Astrocyte (in vitro differentiated cells and primary cell): ENCODE measurements around the gene PAFAH1B1. TPM values are rescaled to one million over a fixed set of nuclear protein-coding genes. Genes with fewer than 3 reads are reported as not detected.

Experiments
- DNase-seq: peaks from one replicate; pipeline ENCODE4 v3.0.0-alpha.2; 2010; ENCODE audit warnings: low read depth
- FAIRE-seq: peaks from 2 replicates; lab custom pipeline; 2011; peaks lifted over from hg19 to GRCh38; lab: Jason Lieb, UNC
- H2AFZ ChIP-seq: 2 replicates; pipeline ENCODE4 v1.6.0; 2012; ENCODE audit warnings: low read depth, low read length, inconsistent platforms
- H3K27ac ChIP-seq: 2 replicates; pipeline ENCODE4 v1.5.1; 2011; ENCODE audit warnings: low read depth, low read length, inconsistent platforms
- H3K27me3 ChIP-seq: 2 replicates; pipeline ENCODE4 v1.6.0; 2011; ENCODE audit warnings: low read length, inconsistent platforms; ENCODE audit not compliant: insufficient read depth
- H3K36me3 ChIP-seq: 2 replicates; pipeline ENCODE4 v1.5.1; 2011; ENCODE audit warnings: low read length, inconsistent platforms; ENCODE audit not compliant: insufficient read depth
- H3K4me1 ChIP-seq: 2 replicates; pipeline ENCODE4 v1.5.1; 2011; ENCODE audit warnings: low read length, inconsistent platforms; ENCODE audit not compliant: insufficient read depth
- H3K4me2 ChIP-seq: 2 replicates; pipeline ENCODE4 v1.6.0; 2012; ENCODE audit warnings: low read length, inconsistent platforms
- H3K4me3 ChIP-seq: 2 replicates; pipeline ENCODE4 v1.5.1; 2011; ENCODE audit warnings: low read depth, mild to moderate bottlenecking, low read length, inconsistent platforms; ENCODE audit not compliant: insufficient read depth
- H3K79me2 ChIP-seq: 2 replicates; pipeline ENCODE4 v1.6.0; 2012; ENCODE audit warnings: mild to moderate bottlenecking, low read length, inconsistent platforms; ENCODE audit not compliant: insufficient read depth
- H3K9ac ChIP-seq: 2 replicates; pipeline ENCODE4 v1.6.0; 2012; ENCODE audit warnings: mild to moderate bottlenecking, low read length, inconsistent platforms
- H3K9me3 ChIP-seq: 2 replicates; pipeline ENCODE4 v1.5.1; 2012; ENCODE audit warnings: low read depth, mild to moderate bottlenecking, low read length, inconsistent platforms; ENCODE audit not compliant: insufficient read depth
- H4K20me1 ChIP-seq: 2 replicates; pipeline ENCODE4 v1.6.0; 2012; ENCODE audit warnings: low read length, inconsistent platforms; ENCODE audit not compliant: insufficient read depth
- H3K27ac Mint-ChIP-seq: one replicate; pipeline ENCODE4 v1.8.0; 2021; ENCODE audit warnings: mild to moderate bottlenecking, mixed read lengths; ENCODE audit not compliant: unreplicated experiment
- H3K27me3 Mint-ChIP-seq: one replicate; pipeline ENCODE4 v1.8.0; 2021; ENCODE audit warnings: low read depth, mixed read lengths; ENCODE audit not compliant: unreplicated experiment
- H3K36me3 Mint-ChIP-seq: one replicate; pipeline ENCODE4 v1.8.0; 2021; ENCODE audit warnings: low read depth, mixed read lengths; ENCODE audit not compliant: unreplicated experiment
- H3K4me1 Mint-ChIP-seq: one replicate; pipeline ENCODE4 v1.8.0; 2021; ENCODE audit warnings: low read depth, mixed read lengths; ENCODE audit not compliant: unreplicated experiment
- H3K4me3 Mint-ChIP-seq: one replicate; pipeline ENCODE4 v1.8.0; 2021; ENCODE audit warnings: mild to moderate bottlenecking, moderate library complexity, mixed read lengths; ENCODE audit not compliant: unreplicated experiment
- H3K9me3 Mint-ChIP-seq: one replicate; pipeline ENCODE4 v1.8.0; 2021; ENCODE audit warnings: mild to moderate bottlenecking, mixed read lengths; ENCODE audit not compliant: unreplicated experiment
- CTCF ChIP-seq: IDR thresholded peaks from 2 replicates; pipeline ENCODE4 v1.5.1; 2011; ENCODE audit warnings: low read depth, mild to moderate bottlenecking, inconsistent platforms, low read length, moderate library complexity; ENCODE audit not compliant: insufficient read depth
- EZH2 ChIP-seq: IDR thresholded peaks from 2 replicates; pipeline ENCODE4 v1.6.1; 2012; ENCODE audit warnings: mild to moderate bottlenecking, low read length, inconsistent platforms; ENCODE audit not compliant: insufficient read depth
- total RNA-seq: library from RNA; stranded (reverse); gene quantifications from 2 replicates; pipeline ENCODE4 v1.2.1, GENCODE V29; 2021

Gene PAFAH1B1
- total RNA-seq, 1 donor from 2014 or later: 195 TPM

DNA sequence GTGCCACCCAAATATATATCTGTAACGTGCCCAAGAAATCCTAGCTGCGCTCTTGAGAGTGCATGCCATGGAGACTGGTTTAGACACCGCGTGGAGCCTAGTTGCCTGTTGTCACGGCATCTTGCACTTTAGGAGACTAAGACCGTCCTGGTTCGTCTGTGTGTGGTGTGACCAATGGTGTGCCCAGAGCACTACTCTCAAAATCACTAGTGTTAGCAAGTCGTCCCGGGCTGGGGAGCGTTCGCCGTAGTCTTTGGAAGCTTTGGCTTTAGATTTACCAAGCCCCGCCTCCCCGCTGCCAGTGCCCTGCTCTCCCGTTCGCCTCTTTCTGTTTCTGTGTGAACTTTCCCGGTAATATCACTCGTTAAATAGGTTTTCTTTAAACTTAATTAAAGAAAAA is 91.1 kb downstream of the PAFAH1B1 start:
- Histone ChIP-seq H2AFZ (no peak overlapping the region), H3K9ac (no peak overlapping the region), H3K36me3 (peaks cover 38% of the 10 kb centered on the region), H3K79me2 (peaks cover 4% of the 10 kb centered on the region), H3K9me3 (no peaks in the 10 kb centered on the region), H3K4me2 (no peak overlapping the region), H3K4me3 (no peak overlapping the region), H4K20me1 (peaks cover 75% of the 10 kb centered on the region), H3K4me1 (peaks cover 13% of the 10 kb centered on the region), H3K27me3 (no peaks in the 10 kb centered on the region), H3K27ac (no peak overlapping the region)
- H3K4me3 Mint-ChIP-seq: no peak overlapping the region
- no peak for TF ChIP-seq EZH2
- TF ChIP-seq CTCF: no peak
- no peaks in the 10 kb centered on the region for H3K27me3 Mint-ChIP-seq
- H3K4me1 Mint-ChIP-seq: peaks cover 18% of the 10 kb centered on the region
- DNase-seq (no peak), FAIRE-seq (no peak)
- peaks cover 28% of the 10 kb centered on the region for H3K36me3 Mint-ChIP-seq
- H3K9me3 Mint-ChIP-seq: no peaks in the 10 kb centered on the region
- H3K27ac Mint-ChIP-seq: no peak overlapping the region

- H3K79me2 ChIP-seq: peaks cover 4% of the 10 kb centered on the region
- Mint-ChIP-seq H3K27ac (no peak overlapping the region), H3K36me3 (peaks cover 23% of the 10 kb centered on the region), H3K27me3 (no peaks in the 10 kb centered on the region), H3K4me1 (peaks cover 18% of the 10 kb centered on the region), H3K4me3 (no peak overlapping the region), H3K9me3 (no peaks in the 10 kb centered on the region)
- H3K4me2 ChIP-seq: no peak overlapping the region
- FAIRE-seq (no peak), DNase-seq (no peak)
- H3K4me3 ChIP-seq: no peak overlapping the region
- H3K9ac ChIP-seq: no peak overlapping the region
- no peak overlapping the region for H2AFZ ChIP-seq
- no peaks in the 10 kb centered on the region for H3K27me3 ChIP-seq
- H4K20me1 ChIP-seq: peaks cover 67% of the 10 kb centered on the region
- no peak for TF ChIP-seq EZH2
- no peak for TF ChIP-seq CTCF
- H3K9me3 ChIP-seq: no peaks in the 10 kb centered on the region
- peaks cover 31% of the 10 kb centered on the region for H3K36me3 ChIP-seq
- H3K4me1 ChIP-seq: peaks cover 13% of the 10 kb centered on the region
- H3K27ac ChIP-seq: no peak overlapping the region
These were observed 92.2 kb downstream of the PAFAH1B1 start for GRCh38 chr17:2685696-2686095.

- Histone ChIP-seq H3K9me3 (no peaks in the 10 kb centered on the region), H3K4me1 (peaks cover 9% of the 10 kb centered on the region), H3K27me3 (no peaks in the 10 kb centered on the region), H3K36me3 (peaks cover 22% of the 10 kb centered on the region), H3K79me2 (no peaks in the 10 kb centered on the region), H2AFZ (no peak overlapping the region), H4K20me1 (peaks cover 53% of the 10 kb centered on the region), H3K9ac (no peak overlapping the region), H3K27ac (no peak overlapping the region), H3K4me2 (no peak overlapping the region), H3K4me3 (no peak overlapping the region)
- FAIRE-seq (no peak), DNase-seq (no peak)
- peak overlapping the region; percentile 93 for H3K27ac Mint-ChIP-seq
- no peaks in the 10 kb centered on the region for H3K27me3 Mint-ChIP-seq
- TF ChIP-seq EZH2 (no peak), CTCF (no peak)
- no peak overlapping the region for H3K4me3 Mint-ChIP-seq
- no peaks in the 10 kb centered on the region for H3K9me3 Mint-ChIP-seq
- peaks cover 18% of the 10 kb centered on the region for H3K4me1 Mint-ChIP-seq
- peaks cover 18% of the 10 kb centered on the region for H3K36me3 Mint-ChIP-seq
These were observed 93.6 kb downstream of the PAFAH1B1 start for GRCh38 chr17:2687074-2687418.
